CD4-positive, alpha-beta T cell treated with Interleukin-2 at 100 ng/mL for 4 hours (primary cell): ENCODE results near the gene SNAI3.
A peak's percentile ranks its signal among the peaks of the same experiment; 100 is the strongest.

Source experiments
- DNase-seq: peaks from one replicate; pipeline ENCODE4 v3.0.0-alpha.2; 2020; ENCODE audit warnings: low spot score

SNAI3 gene

DNA sequence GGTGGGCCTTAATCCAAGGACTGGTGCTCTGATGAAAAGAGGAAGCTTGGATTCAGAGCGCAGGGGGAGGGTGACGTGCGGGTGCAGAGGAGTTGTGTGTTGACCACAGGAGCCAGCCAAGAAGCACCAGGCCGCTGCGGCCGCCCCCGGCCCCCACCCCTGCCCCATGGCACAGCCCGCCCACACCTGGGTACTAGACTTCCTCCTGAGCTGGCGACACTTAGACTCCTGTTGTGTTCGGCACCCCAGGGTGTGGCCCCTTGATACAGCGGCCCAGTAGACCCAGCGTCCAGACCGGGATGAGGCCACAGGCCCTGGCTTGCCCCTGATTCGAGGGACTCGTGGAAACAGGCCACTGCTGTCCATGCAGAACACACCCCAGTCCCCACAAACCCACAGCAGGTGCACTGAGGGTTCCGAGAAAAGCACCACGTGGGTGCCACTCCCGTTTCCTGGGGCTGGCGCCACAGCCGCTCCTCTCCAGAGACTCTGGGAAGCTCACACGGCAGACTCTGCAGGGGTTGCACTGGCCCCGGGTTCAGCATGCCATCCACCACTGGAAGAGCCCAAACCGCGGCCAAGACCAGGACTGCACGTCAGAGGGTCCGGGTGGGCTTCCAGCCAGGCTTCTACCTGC, 5.7 kb upstream of the SNAI3 start:
- DNase-seq: peak; percentile 66

DNA sequence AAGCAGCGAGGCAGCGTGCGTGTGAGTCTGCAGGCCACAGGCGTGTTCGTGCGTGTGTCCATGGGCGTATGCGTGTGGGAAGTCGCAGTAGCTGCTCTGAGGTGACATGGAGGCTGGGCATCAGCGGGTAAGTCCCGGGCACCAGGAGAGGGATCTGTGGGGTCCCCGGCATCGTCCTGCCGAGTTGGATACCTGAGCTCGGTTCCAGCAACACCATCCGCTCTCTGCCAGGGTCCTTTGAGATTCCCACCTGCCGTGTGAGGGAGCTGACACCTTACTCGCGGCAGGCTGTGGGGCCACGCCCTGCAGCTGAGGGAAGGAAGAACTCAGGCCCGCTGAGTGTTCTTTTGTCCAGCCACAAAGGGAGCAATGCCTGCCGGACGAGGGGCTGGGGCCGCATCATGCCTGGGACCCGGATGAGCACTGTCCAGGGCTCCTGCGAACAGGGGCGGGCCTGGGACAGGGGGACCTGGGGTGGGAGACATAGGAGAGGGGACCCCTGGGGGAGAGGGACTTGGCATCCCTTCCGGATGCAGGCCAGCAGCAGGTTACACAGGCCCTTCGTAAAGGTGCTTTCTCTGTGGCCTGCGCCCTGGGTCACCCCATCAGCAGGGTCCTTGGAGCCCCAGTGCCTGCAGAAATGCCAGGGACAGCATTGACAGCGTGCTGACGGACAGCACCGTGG, 5.0 kb upstream of the SNAI3 start:
- DNase-seq: no peak

DNA sequence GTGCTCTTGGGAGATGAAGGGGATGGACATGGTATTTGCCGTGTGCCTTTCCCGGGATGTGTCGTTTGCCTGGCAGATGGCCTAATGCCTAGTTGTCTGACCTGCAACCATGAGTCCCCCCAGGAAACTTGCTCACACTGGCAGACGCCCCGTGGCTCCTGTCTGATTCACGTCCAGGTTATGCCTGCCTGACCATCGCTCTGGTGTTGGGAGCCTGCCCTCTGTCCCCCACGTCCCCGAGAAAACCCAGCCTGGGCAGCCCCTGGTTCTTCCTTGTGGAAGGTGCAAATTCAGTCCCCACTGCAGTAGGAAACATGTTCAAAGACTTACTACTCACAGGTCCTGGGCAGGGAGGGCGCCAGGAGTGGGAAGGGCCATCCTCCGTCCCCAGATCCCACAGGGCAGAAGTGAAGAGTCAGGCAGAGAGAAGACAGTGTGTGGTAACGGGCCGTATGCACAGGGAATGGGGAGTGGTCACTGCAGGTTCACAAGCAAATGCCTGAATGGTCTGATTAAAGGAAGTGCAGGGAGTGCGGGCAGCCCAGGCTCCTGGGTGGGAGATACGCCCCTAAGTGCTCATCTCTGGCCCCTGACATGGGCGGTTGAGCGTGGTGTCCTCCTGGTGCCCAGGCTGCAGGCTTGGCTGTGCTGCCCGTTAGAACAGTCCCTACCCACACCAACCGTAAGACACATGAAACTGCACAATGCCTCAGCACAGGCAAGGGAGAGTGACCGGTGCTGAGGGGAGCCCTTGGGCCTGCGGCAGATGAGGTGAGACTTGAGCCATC, 4.2 kb upstream of the SNAI3 start:
- DNase-seq: no peak

DNA sequence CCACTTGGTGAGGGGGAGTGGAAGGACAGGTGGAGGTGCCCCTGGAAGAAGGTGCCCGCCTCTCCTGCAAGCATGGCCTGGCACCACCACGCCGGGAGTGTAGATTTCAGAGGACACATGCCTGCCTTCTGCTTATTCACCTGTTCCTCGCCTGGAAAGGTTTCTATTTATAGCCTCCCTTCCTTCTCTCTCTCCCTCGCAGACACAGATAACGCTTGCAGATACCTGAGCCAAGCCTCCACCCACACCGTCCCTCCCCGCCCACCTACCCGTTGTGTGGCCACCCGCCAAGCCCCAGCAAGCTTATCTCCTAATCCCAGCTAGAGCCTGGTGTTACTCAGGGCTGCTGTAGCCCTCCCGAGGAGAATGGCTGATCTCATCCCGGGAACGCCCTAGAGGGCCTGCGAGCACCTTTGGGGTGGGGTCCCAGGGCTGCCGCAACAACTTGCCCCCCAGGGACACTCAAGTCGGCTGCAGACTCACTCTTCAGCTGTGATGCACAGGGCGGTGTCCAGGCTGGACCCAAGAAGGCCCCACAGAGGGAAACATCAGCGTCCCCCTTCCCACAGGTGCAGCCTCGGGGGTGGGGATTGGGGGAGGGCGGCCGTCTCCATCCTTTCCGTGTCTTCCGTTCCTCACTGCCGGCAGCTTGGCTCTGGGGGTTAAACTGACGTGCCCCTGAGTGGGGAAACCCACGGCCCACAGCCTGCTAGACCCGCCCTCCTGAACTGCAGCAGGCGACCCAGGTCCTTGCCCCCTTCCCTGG, 1.9 kb upstream of the SNAI3 start:
- no peak for DNase-seq

DNA sequence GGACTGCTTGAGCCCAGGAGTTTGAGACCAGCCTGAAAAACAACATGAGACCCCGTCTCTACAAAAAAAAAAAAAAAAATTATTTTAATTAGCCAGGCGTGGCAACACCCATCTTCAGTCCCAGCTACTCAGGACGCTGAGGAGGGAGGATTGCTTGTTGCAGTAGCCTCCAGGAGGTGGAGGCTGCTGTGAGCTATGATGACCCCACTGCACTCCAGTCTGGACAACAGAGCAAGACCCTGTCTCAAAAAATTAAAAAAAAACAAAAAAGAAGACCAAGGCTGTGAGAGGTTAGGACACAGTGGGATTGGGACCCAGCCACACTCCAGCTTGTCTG, 1.3 kb upstream of the SNAI3 start:
- DNase-seq: no peak

DNA sequence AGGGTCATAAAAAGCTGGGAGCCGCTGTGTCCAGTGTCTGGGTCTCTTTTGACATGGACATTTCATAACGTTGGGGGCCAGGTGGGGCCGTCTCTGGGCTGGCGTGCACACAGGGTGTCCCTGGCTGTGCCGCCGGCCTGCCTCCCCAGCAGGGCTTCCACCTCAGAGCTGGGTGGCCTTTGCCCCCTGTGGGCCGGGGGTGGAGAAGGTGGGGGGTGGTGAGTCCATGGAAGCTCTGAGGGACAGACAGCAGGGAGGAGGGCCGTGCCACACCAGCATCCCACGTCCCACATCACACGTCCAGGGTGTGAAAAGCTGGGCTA, 908 bp upstream of the SNAI3 start:
- DNase-seq: no peak

DNA sequence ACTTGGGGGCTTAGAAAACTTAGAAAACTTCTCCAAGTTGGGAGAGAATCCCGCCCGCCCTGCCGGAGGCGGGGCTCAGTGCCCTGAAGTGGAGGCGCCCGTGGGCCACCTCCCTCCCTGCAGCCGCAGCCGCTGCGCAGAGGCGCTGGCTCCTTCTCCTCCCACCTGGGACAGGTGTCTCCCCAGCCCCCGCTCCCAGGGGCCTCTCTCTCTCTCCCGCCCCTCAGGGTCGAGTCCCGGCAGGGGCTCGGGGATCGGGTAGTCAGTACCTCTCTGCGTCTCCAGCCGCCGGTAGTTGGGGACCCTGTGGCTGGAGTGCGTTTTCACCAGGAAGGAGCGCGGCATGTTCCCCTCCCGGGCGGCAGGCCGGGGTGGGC, 257 bp downstream of the SNAI3 start:
- DNase-seq: peak; percentile 42

DNA sequence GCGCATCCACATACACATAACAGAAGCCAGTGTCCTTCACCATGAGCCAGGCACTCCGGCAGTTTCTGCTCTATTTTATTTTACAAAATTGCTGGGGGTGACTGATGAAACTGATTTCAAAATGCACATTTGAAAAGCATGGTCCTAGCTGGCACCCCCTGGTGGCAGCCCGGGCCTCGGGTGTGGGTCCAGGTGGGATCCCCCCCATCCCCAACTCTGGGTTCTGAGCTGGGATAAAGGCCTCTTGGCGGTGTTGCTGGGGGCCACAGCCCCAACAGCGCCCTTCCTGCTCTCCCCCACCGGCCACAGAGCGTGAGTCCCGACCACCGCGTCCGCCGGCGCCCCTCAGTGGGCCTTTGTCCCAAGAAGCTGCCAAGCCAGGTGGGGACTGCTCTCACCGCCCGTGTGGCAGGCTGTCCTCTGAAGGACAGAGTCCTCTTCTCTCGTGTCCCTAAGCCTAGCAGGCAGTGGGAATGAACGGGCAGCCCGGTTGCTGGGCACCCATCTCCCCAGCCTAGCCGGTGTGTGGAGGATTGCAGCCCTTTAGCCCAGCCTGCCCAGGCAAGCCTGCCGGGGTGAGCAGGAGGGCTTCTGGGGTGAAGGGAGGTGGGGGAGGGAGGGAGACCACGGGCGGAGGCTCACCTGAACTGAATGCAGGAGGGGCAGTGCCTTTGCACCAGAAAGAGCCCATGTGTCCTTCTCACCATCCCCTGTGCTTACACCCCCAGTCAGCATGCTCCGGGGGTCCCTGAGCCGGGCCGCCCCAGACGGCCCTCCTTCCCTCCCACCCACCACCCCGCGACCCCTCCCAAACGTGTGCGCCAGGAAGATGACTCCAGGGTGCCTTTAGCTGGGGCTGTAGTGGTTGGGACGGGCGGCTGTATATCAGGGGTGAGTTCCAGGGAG, 898 bp downstream of the SNAI3 start:
- DNase-seq: peak; percentile 72

DNA sequence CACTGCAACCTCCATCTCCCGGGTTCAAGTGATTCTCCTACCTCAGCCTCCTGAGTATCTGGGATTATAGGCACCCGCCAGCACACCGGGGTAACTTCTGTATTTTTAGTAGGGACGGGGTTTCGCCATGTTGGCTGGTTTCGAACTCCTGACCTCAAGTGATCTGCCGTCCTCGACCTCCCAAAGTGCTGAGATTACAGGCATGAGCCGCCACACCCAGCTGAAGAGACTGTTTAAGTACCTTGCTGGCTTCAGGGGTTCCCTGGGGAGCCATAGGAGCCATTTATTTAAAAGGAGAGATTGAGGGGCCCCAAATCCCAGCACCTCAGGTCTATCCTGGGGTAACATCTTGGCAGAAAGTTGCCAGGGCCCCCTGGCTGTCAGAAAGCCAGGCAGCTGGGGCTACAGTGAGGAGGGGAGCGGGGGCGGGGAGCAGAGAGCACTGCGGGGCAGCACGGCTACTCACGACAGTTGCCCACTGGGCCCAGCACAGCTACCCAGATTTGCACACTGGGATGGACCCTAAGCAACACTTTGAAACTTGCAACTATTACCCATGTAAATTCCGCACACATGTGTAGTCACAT, 1.6 kb downstream of the SNAI3 start:
- DNase-seq: no peak

DNA sequence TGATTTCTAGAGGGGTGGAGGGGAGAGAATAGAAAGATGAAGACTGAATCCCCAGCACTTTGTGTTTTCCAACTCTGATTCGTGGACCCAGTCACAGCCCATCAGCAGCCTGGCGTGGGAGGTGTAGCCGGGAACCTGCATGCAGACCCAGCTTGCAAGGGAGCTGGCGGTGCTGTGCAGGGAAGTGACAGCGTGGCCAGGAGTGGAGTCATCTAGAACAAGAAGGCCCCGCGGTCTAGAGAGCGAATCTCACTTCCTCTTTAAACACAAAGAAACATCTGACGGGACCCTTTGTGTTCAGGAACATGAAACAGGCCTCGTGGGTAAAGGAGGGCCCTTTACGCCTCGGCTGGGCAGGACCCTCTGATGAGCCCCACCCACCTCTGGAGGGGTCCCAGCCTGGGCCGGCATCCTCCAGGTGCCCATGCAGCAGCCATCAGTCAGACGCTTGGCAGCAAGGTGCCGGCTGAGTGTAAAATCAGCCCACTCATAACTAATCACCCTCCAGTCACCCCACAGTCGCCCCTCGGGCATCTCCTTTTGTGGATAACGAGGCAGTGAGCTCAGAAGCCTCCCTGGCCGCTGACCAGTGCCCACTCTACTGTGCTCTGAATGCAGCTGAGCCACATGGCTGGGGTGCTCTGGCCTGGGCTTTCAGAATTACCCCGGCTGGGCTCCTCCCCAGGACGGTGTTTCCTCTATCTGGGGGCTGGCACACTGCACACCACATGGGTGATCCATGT, 4.4 kb downstream of the SNAI3 start:
- DNase-seq: peak; percentile 59

DNA sequence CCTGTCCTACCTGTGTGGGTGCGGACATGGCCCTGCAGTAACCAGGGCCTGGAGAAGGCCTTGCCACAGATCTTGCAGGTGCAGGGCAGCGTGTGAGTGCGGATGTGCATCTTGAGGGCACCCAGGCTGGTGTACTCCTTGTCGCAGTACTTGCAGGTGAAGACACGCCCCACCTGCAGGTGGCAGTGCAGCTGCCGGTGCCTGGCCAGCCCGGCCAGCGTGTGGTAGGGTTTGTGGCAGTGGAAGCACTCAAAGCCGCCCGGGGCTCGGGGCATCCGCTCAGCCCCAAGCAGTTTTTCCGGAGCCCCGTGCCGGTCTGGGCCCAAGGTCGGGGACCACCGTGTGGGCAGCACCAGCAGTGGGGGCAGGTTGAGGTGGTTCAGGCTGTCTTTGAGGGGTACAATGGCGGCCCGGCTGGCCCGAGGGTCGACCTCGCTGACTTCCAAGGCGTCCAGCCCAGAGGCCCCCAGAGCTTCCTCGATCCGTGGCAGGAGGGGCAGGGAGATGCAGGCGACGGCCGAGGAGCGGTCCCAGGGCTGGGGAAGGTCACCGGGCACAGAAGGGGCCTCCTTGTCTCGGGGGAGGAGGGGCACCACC, 5.1 kb downstream of the SNAI3 start:
- peak; percentile 49 for DNase-seq

DNA sequence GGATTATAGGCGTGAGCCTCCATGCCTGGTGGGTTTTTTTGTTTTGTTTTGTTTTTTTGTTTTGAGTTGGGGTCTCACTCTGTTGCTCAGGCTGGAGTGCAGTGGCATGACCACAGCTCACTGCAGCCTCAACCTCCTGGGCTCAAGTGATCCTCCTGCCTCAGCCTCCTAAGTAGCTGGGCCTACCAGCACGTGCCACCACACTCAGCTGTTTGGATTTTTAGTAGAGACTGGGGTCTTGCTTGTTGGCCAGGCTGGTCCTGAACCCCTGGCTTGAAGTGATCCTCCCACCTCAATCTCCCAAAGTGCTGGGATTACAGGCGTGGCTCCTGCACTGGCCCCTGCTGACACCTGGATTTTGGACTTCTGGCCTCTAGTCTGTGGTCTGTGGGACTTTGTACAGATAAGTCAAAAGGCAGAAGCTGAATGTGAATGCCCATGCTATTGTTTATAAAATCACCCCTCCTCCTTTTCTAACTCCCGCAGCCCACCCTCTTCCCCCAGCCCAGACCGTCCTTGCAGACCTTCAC, 5.7 kb downstream of the SNAI3 start:
- no peak for DNase-seq

DNA sequence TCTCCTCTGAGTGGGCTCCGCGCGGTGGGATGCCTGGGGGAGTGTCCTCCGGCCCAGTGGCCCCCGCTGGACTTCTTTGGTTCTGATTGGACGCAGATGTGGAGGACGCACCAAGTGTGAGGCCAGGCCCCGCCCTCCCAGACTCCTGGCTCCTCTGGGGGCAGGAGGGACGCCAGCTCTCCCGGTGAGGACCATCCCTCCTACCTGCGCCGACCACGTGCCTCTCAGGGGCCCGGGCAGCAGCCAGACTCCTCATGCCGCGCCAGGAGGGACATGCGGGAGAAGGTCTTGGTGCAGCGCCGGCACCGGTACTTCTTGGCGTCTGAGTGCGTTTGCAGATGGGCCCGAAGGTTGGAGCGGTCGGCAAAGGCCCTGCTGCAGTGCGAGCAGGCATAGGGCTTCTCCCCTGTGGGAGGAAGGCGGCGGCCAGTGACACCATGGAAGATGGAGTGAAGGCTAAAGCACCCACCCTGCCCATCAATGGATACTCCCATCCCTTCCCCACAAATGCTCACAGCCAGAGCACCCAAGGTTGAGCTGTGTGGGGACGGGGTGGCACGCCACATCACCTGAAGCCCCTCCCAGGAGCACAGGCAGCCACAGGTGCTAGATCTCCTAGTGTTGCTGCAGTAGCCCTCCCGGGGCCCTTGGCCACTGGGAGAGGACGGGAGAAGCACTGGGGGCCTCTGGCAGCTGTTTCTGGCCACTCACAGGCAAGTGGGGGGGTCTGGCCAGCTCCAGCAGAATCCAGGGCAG, 7.9 kb downstream of the SNAI3 start:
- no peak for DNase-seq

DNA sequence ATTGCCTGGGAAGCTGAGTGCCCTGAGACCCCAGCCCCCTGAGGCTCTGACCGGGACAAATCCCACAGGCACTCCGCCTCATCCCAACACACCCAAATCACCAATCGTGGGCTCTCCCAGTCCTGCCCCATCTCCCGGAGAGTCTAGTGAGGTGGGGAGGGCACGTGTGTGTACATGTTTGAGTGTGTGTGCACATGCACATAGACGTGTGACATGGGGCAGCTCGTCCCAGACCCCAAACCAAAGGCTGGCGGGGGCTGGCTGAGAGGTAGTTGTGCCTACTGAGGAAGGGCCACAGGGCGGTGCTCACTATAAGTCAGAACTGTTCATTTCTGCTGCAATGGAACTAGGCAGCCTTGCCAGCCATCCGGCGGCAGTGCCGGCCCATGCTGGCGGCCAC, 8.6 kb downstream of the SNAI3 start:
- no peak for DNase-seq

DNA sequence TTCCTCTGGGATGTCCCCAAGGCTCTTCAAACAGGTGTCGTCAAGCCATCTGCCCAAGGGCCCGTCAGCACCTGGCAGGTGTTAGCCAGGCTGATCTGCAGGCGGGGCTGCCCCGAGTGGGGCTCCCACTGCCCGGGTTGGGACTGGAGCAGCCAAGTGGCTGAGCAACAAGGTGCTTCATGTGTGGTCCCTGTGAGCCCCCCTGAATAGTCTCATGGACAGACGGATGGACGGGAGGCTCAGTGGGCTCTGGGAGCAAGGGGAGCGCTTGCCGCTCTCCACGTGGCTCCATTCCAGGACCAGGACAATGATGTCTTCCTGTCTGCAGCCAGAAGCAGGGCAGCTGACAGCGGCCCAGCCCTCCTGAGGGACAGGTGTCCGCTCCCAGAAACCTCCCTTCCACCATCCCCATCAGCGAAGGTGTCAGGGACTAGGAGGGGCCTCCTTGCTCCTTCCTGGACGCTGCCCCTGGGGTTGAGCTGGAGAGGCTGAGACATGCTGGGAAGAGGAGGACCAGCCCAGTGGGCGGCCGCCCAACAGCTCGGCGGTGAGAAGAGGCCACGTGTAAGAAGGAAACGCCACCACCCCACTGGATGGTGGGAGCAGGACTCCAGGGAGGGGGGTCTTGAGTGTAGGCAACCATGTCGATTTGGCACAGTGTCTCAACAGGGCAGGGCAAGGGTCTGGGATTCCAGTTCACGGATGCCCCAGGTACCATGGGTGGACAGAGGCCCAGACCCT, 9.6 kb downstream of the SNAI3 start:
- no peak for DNase-seq

DNA sequence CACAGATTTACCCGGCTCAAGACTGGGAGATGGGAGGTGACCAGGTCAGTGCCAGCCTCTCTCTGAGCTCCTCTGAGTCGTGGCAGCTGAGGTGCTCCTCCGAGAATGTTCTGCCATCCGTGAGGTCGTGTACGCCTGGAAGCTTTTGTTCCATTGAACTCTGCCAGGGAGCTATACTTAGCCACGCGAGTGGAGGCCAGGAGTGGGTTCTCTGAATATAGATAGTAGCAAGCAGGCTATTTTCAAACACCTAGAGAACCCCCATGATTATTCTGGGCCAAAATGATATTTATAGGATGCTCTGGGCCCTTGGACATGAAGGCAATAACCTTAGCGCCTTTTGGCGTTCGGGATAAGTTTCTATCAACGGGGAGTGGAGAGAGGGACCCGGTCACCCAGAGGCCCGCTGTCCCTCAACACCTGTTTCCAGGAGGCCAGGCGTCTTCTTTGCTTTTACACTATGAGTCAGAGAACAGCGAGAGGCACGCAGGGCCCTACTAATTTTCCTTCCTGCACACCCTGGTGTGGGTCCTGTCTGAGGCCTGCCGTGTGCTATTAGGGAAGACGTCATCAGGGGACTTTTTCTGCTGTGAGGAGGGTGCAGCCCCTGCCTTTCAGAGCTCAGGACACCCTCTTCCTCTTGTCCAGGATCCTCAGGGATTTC, 12.5 kb downstream of the SNAI3 start:
- DNase-seq: no peak

DNA sequence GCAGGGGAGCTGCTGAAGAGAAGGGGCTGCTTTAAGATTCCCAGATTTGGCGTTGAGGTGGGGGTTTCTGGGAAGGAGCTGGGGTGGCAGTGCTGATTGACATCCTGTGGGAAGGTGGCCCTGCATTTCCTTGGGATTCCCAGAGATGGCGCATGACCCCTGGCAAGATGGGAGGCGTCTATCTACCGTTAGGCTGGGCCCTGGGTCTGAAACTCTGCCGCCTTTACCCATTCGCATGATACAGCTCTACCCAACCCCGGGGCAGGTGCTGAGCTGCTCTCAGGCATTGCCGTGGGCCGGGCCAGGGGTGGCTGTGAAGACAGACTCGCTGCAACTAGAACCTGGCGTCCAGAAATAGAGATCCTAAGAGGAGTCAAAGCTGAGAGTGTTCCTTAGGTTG, 13.5 kb downstream of the SNAI3 start:
- DNase-seq: no peak

DNA sequence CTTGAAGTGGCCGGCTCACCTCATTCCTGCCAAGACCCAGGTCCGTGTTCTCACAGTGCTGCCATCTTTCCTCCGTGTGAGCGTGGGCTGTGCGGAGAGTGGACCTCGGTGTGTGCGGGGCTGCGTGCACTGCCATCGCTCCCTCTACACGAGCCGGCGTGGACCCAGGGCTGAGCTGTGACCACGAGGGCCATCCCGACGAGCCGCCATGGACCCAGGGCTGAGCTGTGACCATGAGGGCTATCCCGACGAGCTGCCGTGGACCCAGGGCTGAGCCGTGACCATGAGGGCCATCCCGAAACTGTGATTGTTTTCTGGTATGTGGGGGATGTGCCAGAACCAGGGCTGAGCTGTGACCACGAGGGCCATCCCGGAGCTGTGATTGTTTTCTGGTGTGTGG, 14.5 kb downstream of the SNAI3 start:
- no peak for DNase-seq
